B cell (primary cell): ENCODE measurements around the gene LINC00305. TPM values are rescaled to one million over a fixed set of nuclear protein-coding genes. Genes with fewer than 3 reads are reported as not detected.

Experiments
- ATAC-seq: fragments of 200-7000 bp; cut with Tn5 transposase; one replicate; pipeline ENCODE4 v1.10.0; 2021; ENCODE audit warnings: low read depth, mild to moderate bottlenecking, moderate number of reproducible peaks, moderate library complexity
- CTCF ChIA-PET: fragments of 350-600 bp; sonication (Branson Sonifier 250); formaldehyde crosslinking; loops from one replicate; lab custom pipeline; 2021; ENCODE audit warnings: antibody characterized with exemption, inconsistent platforms; lab: Charles Lee
- POLR2A ChIA-PET: fragments of 350-600 bp; sonication (Branson Sonifier 250); formaldehyde crosslinking; loops from one replicate; lab custom pipeline; 2021; ENCODE audit warnings: antibody characterized with exemption; lab: Charles Lee
- DNase-seq: peaks from one replicate; pipeline ENCODE4 v3.0.0; 2013
- H2AFZ ChIP-seq: 2 replicates; pipeline ENCODE4 v1.6.1; 2012; ENCODE audit warnings: mild to moderate bottlenecking, low read depth, low read length; ENCODE audit not compliant: insufficient read depth, poor library complexity, severe bottlenecking
- H3K27ac ChIP-seq, 2 donors: 1 replicate in 1 of 2; 2 replicates in 1 of 2; pipeline ENCODE4 v1.5.1; 2012 to 2013; ENCODE audit warnings: low read length in 2 of 2, mild to moderate bottlenecking in 2 of 2, moderate library complexity in 1 of 2
- H3K27me3 ChIP-seq, 4 experiments: fragments of 200-600 bp in 1 of 4; sonication (generic) in 1 of 4; replicated peaks in 1 of 4; 1 replicate in 2 of 4; 2 replicates in 2 of 4; pipeline versions ENCODE4 v1.6.1 to v1.7.0; 2013 to 2016; ENCODE audit warnings: low read length in 3 of 4, mild to moderate bottlenecking in 2 of 4, mixed read lengths in 1 of 4, moderate library complexity in 1 of 4; ENCODE audit not compliant: insufficient read depth in 4 of 4, control insufficient read depth in 3 of 4; ENCODE audit errors: control extremely low read depth in 1 of 4
- H3K36me3 ChIP-seq, 2 experiments: replicated peaks in 1 of 2; 1 replicate in 1 of 2; 2 replicates in 1 of 2; pipeline versions ENCODE4 v1.6.1 to v1.7.1; 2013; ENCODE audit warnings: low read length in 1 of 2; ENCODE audit not compliant: insufficient read depth in 2 of 2, control insufficient read depth in 1 of 2; ENCODE audit errors: control extremely low read depth in 1 of 2, extremely low read depth in 1 of 2
- H3K4me1 ChIP-seq, 2 donors: fragments of 200-600 bp in 1 of 2; sonication (generic) in 1 of 2; 1 replicate in 1 of 2; 2 replicates in 1 of 2; pipeline versions ENCODE4 v1.5.1 to v1.6.1; 2013 to 2017; ENCODE audit warnings: low read length in 2 of 2; ENCODE audit not compliant: control insufficient read depth in 2 of 2, insufficient read depth in 2 of 2
- H3K4me2 ChIP-seq: replicated peaks from 2 replicates; pipeline ENCODE3; 2012; ENCODE audit warnings: mild to moderate bottlenecking, low read depth, low read length; ENCODE audit not compliant: poor library complexity, severe bottlenecking
- H3K4me3 ChIP-seq, 5 experiments: fragments of 200-600 bp in 1 of 5; sonication (generic) in 1 of 5; 1 replicate in 3 of 5; 2 replicates in 2 of 5; pipeline versions ENCODE4 v1.5.1 to v1.7.0; 2011 to 2016; ENCODE audit warnings: low read length in 4 of 5, mild to moderate bottlenecking in 4 of 5, low read depth in 2 of 5, control low read depth in 1 of 5, moderate library complexity in 1 of 5; ENCODE audit not compliant: insufficient read depth in 1 of 5; ENCODE audit errors: control extremely low read depth in 1 of 5, extremely low read depth in 1 of 5
- H3K79me2 ChIP-seq: fragments of 200-600 bp; sonication (generic); one replicate; pipeline ENCODE4 v1.6.0; 2016; ENCODE audit warnings: low read length; ENCODE audit not compliant: control insufficient read depth, insufficient read depth
- H3K9ac ChIP-seq: fragments of 200-600 bp; sonication (generic); 2 replicates; pipeline ENCODE4 v1.6.1; 2017; ENCODE audit warnings: mild to moderate bottlenecking, low read length, moderate library complexity
- H3K9me3 ChIP-seq, 3 donors: one replicate each; pipeline versions ENCODE4 v1.6.1 to v1.7.1; 2013; ENCODE audit warnings: low read length in 2 of 3; ENCODE audit not compliant: control insufficient read depth in 2 of 3, insufficient read depth in 1 of 3; ENCODE audit errors: control extremely low read depth in 1 of 3
- H4K20me1 ChIP-seq: 2 replicates; pipeline ENCODE4 v1.6.0; 2012; ENCODE audit warnings: mild to moderate bottlenecking, low read length; ENCODE audit not compliant: insufficient read depth, control insufficient read depth, poor library complexity, severe bottlenecking
- H3K27ac Mint-ChIP-seq: one replicate; pipeline ENCODE4 v1.8.0; 2021; ENCODE audit warnings: mixed read lengths
- H3K27me3 Mint-ChIP-seq: one replicate; pipeline ENCODE4 v1.8.0; 2021; ENCODE audit warnings: mixed read lengths
- H3K4me1 Mint-ChIP-seq: one replicate; pipeline ENCODE4 v1.8.0; 2021; ENCODE audit warnings: mixed read lengths
- H3K4me3 Mint-ChIP-seq: one replicate; pipeline ENCODE4 v1.8.0; 2021; ENCODE audit warnings: mixed read lengths
- H3K9me3 Mint-ChIP-seq: one replicate; pipeline ENCODE4 v1.8.0; 2022; ENCODE audit warnings: mixed read lengths; ENCODE audit not compliant: insufficient read depth
- CTCF ChIP-seq: fragments of 200-600 bp; IDR thresholded peaks from one replicate; pipeline ENCODE4 v1.8.0; 2022; ENCODE audit warnings: antibody characterized with exemption, mild to moderate bottlenecking
- EZH2 ChIP-seq: IDR thresholded peaks from 2 replicates; pipeline ENCODE4 v1.6.1; 2012; ENCODE audit warnings: borderline replicate concordance, low read depth, mild to moderate bottlenecking, moderate library complexity, low read length; ENCODE audit not compliant: insufficient read depth, poor library complexity, severe bottlenecking
- WGBS: methylation state at CpG from one replicate; pipeline ENCODE4 v1.1.5; 2013; ENCODE audit warnings: missing lambda C conversion rate; ENCODE audit not compliant: insufficient coverage; 5-methylcytosine and 5-hydroxymethylcytosine counted together
- intact Hi-C: fragments of 100-400 bp; cut with micrococcal nuclease; formaldehyde crosslinking; loops from one replicate; pipeline ENCODE4 v1.10.0; 2022
- polyA plus RNA-seq: library from polyadenylated mRNA; depleted of rRNA; stranded (reverse); fragments of >200 nt; gene quantifications from 2 replicates; pipeline ENCODE4 v1.2.3, GENCODE V29; 2012
- total RNA-seq, 2 donors: library from RNA; stranded (reverse); fragments of 120-200 nt in 1 of 2; gene quantifications; 1 replicate in 1 of 2; 2 replicates in 1 of 2; pipeline versions ENCODE4 v1.2.3 to v1.2.4, GENCODE V29; 2013 to 2022

The LINC00305 gene
- total and polyA plus RNA-seq, 2 donors (not counting 1 experiment from before 2014, with no cell fraction given) = not detected

GRCh38 chr18:64083916-64084315 lies 65.0 kb downstream of the LINC00305 start:
- ATAC-seq (no peak), DNase-seq (no peak)
- Histone ChIP-seq H3K4me2 (no peak overlapping the region), H3K4me3 (no peak overlapping the region), H4K20me1 (no peaks in the 10 kb centered on the region), H3K9ac (no peak overlapping the region), H2AFZ (no peak overlapping the region), H3K27me3 (no peaks in the 10 kb centered on the region), H3K79me2 (no peaks in the 10 kb centered on the region), H3K36me3 (no peaks in the 10 kb centered on the region), H3K4me1 (no peaks in the 10 kb centered on the region), H3K27ac (no peak overlapping the region), H3K9me3 (no peaks in the 10 kb centered on the region)
- 20% methylated on average over 1 of the region's 1 CpG for WGBS
- TF ChIP-seq CTCF = no peak
- no peak for TF ChIP-seq EZH2
- H3K27me3 Mint-ChIP-seq = no peaks in the 10 kb centered on the region
- intact Hi-C loops = no loop called here
- ChIA-PET CTCF (no interaction called here), POLR2A (no interaction called here)
- H3K4me1 Mint-ChIP-seq = no peaks in the 10 kb centered on the region
- H3K27ac Mint-ChIP-seq = no peak overlapping the region
- H3K9me3 Mint-ChIP-seq = peaks cover 2% of the 10 kb centered on the region
- H3K4me3 Mint-ChIP-seq = no peak overlapping the region

GRCh38 chr18:64082513-64082912 lies 66.4 kb downstream of the LINC00305 start:
- no peak overlapping the region for H3K27ac Mint-ChIP-seq
- Histone ChIP-seq H4K20me1 (no peaks in the 10 kb centered on the region), H3K4me2 (no peak overlapping the region), H3K4me3 (no peak overlapping the region), H3K79me2 (no peaks in the 10 kb centered on the region), H2AFZ (no peak overlapping the region), H3K27me3 (no peaks in the 10 kb centered on the region), H3K27ac (no peak overlapping the region), H3K9ac (no peak overlapping the region), H3K36me3 (no peaks in the 10 kb centered on the region), H3K9me3 (no peaks in the 10 kb centered on the region), H3K4me1 (no peaks in the 10 kb centered on the region)
- H3K4me1 Mint-ChIP-seq = no peaks in the 10 kb centered on the region
- H3K27me3 Mint-ChIP-seq = no peaks in the 10 kb centered on the region
- H3K4me3 Mint-ChIP-seq = no peak overlapping the region
- no peak for TF ChIP-seq EZH2
- no peak for TF ChIP-seq CTCF
- CTCF ChIA-PET = no interaction called here
- intact Hi-C loops = no loop called here
- POLR2A ChIA-PET = no interaction called here
- ATAC-seq (no peak), DNase-seq (no peak)
- H3K9me3 Mint-ChIP-seq = no peaks in the 10 kb centered on the region
